A549 (cell line): ENCODE measurements around the gene ELFN1. TPM values are rescaled to one million over a fixed set of nuclear protein-coding genes. Genes with fewer than 3 reads are reported as not detected.

Experiments
- ATAC-seq, 2 experiments: fragments of 200-7000 bp in 1 of 2; fragments of >200 bp in 1 of 2; cut with Nextera tagmentation in 1 of 2; cut with Tn5 transposase in 1 of 2; 3 replicates each; pipeline versions ENCODE4 v1.8.0 to v1.9.1; 2018 to 2020; ENCODE audit warnings: mild to moderate bottlenecking in 1 of 2, moderate library complexity in 1 of 2
- CTCF ChIA-PET: fragments of 300-600 bp; sonication (Branson Sonifier 250); formaldehyde crosslinking; extraction: SDS; loops from one replicate; lab custom pipeline; 2021; ENCODE audit warnings: antibody characterized with exemption, inconsistent platforms; lab: Yijun Ruan, JAX
- POLR2A ChIA-PET: fragments of 350-600 bp; formaldehyde crosslinking; extraction: SDS; loops from one replicate; lab custom pipeline; 2021; ENCODE audit warnings: antibody characterized with exemption, inconsistent platforms; lab: Yijun Ruan, JAX
- DNase-seq, 2 experiments: peaks; one replicate each; pipeline versions ENCODE4 v3.0.0 to v3.0.0-alpha.2; 2011 to 2016; ENCODE audit warnings: low read depth in 1 of 2, low spot score in 1 of 2
- FAIRE-seq: peaks from 2 replicates; lab custom pipeline; 2011; peaks lifted over from hg19 to GRCh38; lab: Jason Lieb, UNC
- H3K27ac ChIP-seq, 2 experiments: fragments of >200 bp; sonication (Bioruptor Twin); formaldehyde crosslinking; 3 replicates each; pipeline ENCODE4 v1.5.1; 2016 to 2017
- H3K4me1 ChIP-seq: fragments of >200 bp; sonication (Bioruptor Twin); formaldehyde crosslinking; 3 replicates; pipeline ENCODE4 v1.6.1; 2016
- H3K4me2 ChIP-seq: fragments of >200 bp; sonication (Bioruptor Twin); formaldehyde crosslinking; 3 replicates; pipeline ENCODE4 v1.6.1; 2016
- H3K4me3 ChIP-seq: fragments of >200 bp; sonication (Bioruptor Twin); formaldehyde crosslinking; 3 replicates; pipeline ENCODE4 v1.5.1; 2016
- H3K9me3 ChIP-seq: fragments of >200 bp; sonication (Bioruptor Twin); formaldehyde crosslinking; 3 replicates; pipeline ENCODE4 v1.6.1; 2016
- CBX8 ChIP-seq: fragments of 200-600 bp; sonication (generic); IDR thresholded peaks from 2 replicates; pipeline ENCODE4 v1.6.1; 2016
- CHD4 ChIP-seq: fragments of 200-600 bp; sonication (generic); IDR thresholded peaks from 2 replicates; pipeline ENCODE4 v1.6.1; 2016; ENCODE audit warnings: antibody characterized with exemption, mild to moderate bottlenecking, borderline replicate concordance
- ELK1 ChIP-seq: fragments of 150-350 bp; IDR thresholded peaks from 2 replicates; pipeline ENCODE4 v1.6.1; 2014; ENCODE audit warnings: low read depth, mild to moderate bottlenecking, low read length
- EP300 ChIP-seq, 2 experiments: fragments of >200 bp; sonication (Bioruptor Twin); formaldehyde crosslinking; IDR thresholded peaks; 2 replicates in 1 of 2; 3 replicates in 1 of 2; pipeline ENCODE4 v1.6.1; 2016 to 2017
- ESRRA ChIP-seq: fragments of 150-350 bp; IDR thresholded peaks from 2 replicates; pipeline ENCODE4 v1.6.1; 2014; ENCODE audit warnings: mild to moderate bottlenecking, low read length, borderline replicate concordance
- FOSB ChIP-seq: fragments of 250-450 bp; sonication (Bioruptor Pico); IDR thresholded peaks from 2 replicates; pipeline ENCODE4 v1.5.0; 2020; ENCODE audit warnings: mild to moderate bottlenecking, moderate library complexity
- FOXS1 ChIP-seq: fragments of 250-450 bp; sonication (Bioruptor Pico); IDR thresholded peaks from 2 replicates; pipeline ENCODE4 v1.5.0; 2020; ENCODE audit warnings: mild to moderate bottlenecking, moderate library complexity
- GATA3 ChIP-seq: IDR thresholded peaks from 2 replicates; pipeline ENCODE4 v1.6.1; 2012; ENCODE audit warnings: borderline replicate concordance
- HOXA7 ChIP-seq: fragments of 250-450 bp; sonication (Bioruptor Pico); IDR thresholded peaks from 2 replicates; pipeline ENCODE4 v1.5.0; 2020; ENCODE audit warnings: mild to moderate bottlenecking, moderate library complexity
- HOXB5 ChIP-seq: fragments of 250-450 bp; sonication (Bioruptor Pico); IDR thresholded peaks from 2 replicates; pipeline ENCODE4 v1.5.0; 2020; ENCODE audit warnings: mild to moderate bottlenecking, moderate library complexity
- JUN ChIP-seq, 2 experiments: fragments of >200 bp; sonication (Bioruptor Twin); formaldehyde crosslinking; IDR thresholded peaks; 2 replicates in 1 of 2; 3 replicates in 1 of 2; pipeline ENCODE4 v1.6.1; 2016 to 2017
- KDM1A ChIP-seq: fragments of 200-600 bp; sonication (generic); IDR thresholded peaks from 2 replicates; pipeline ENCODE4 v1.6.1; 2016; ENCODE audit warnings: low read depth, mild to moderate bottlenecking
- KDM5A ChIP-seq: fragments of 200-600 bp; sonication (generic); IDR thresholded peaks from 2 replicates; pipeline ENCODE4 v1.6.1; 2016; ENCODE audit warnings: antibody characterized with exemption, mild to moderate bottlenecking
- MAZ ChIP-seq: fragments of 150-350 bp; IDR thresholded peaks from 2 replicates; pipeline ENCODE4 v1.6.1; 2014; ENCODE audit warnings: antibody characterized with exemption, low read depth, low read length, borderline replicate concordance
- POLR2A ChIP-seq: IDR thresholded peaks from 2 replicates; pipeline ENCODE4 v1.6.1; 2012; ENCODE audit warnings: mild to moderate bottlenecking, low read length
- POLR2AphosphoS2 ChIP-seq: conservative IDR thresholded peaks from 2 replicates; pipeline ENCODE4 v1.6.1; 2012; ENCODE audit warnings: low read length, improper control_type of control experiment, inconsistent platforms
- RAD21 ChIP-seq, 2 experiments: fragments of >200 bp in 1 of 2; sonication (Bioruptor Twin) in 1 of 2; formaldehyde crosslinking in 1 of 2; IDR thresholded peaks in 1 of 2; conservative IDR thresholded peaks in 1 of 2; 2 replicates in 1 of 2; 3 replicates in 1 of 2; pipeline ENCODE4 v1.6.1; 2012 to 2018; ENCODE audit warnings: inconsistent platforms in 1 of 2
- RFX5 ChIP-seq: fragments of 450-650 bp; IDR thresholded peaks from 2 replicates; pipeline ENCODE4 v1.7.1; 2014; ENCODE audit warnings: antibody characterized with exemption, mild to moderate bottlenecking, moderate library complexity
- SREBF2 ChIP-seq: fragments of 450-650 bp; IDR thresholded peaks from 2 replicates; pipeline ENCODE4 v1.6.1; 2014; ENCODE audit warnings: mild to moderate bottlenecking, moderate library complexity
- ZC3H11A ChIP-seq: fragments of 450-650 bp; IDR thresholded peaks from 2 replicates; pipeline ENCODE4 v1.6.1; 2014; ENCODE audit warnings: antibody characterized with exemption, mild to moderate bottlenecking
- WGBS: methylation state at CpG from one replicate; pipeline ENCODE4 v1.1.6; 2017; ENCODE audit errors: missing lambda C conversion rate; 5-methylcytosine and 5-hydroxymethylcytosine counted together
- polyA plus RNA-seq, 4 experiments: library from polyadenylated mRNA; depleted of rRNA in 3 of 4; stranded (reverse); fragments of >200 nt; fragmentation: RNase III in 1 of 4; extraction: RNeasy Plus Mini Kit Qiagen cat#74134 plus additional on column Dnase treatment in 1 of 4; gene quantifications; 2 replicates in 3 of 4; 3 replicates in 1 of 4; pipeline ENCODE4 v1.2.3, GENCODE V29; 2011 to 2017
- TF ChIP-seq, protein P1 (sequence below): fragments of >200 bp; sonication (Bioruptor Twin); formaldehyde crosslinking; IDR thresholded peaks from 3 replicates; pipeline ENCODE4 v1.6.1; 2016
- TF ChIP-seq, protein P2 (sequence below): fragments of 200-600 bp; sonication (generic); IDR thresholded peaks from 2 replicates; pipeline ENCODE4 v1.6.1; 2016; ENCODE audit warnings: antibody characterized with exemption, mild to moderate bottlenecking, moderate library complexity

Gene ELFN1
- polyA plus RNA-seq, 2 of the 4 experiments (the other 2 are of a cell fraction), result 0.08 to 0.10 TPM

DNA sequence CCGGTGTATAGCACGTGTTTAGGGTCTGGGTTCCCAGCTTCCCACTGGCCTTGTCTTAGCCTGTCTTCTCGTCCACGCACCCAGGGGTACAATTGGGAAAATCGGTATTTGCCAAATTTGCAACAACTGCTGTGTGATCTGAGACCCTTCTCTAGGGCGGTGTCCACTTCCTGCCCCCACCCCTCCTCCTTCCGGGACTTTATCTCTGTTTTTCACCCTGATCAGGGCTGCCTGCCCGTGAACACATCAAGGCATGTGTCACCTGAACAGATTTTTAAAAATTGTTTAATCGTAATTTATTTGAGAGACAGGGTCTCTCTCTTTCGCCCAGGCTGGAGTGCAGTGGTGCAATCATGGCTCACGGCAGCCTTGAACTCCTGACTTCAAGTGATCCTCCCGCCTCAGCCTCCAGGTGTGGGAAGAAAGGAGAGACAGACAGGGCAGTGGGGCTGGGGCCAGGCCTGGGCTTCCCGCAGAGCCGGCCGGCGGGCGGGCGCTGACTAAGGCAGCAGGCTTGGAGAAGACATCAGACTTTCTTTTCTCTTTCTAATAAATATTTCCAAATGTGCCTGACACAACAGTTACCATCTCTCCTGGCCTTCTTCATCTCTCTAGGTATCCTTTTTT lies 27.5 kb downstream of the ELFN1 start:
- FAIRE-seq (no peak), ATAC-seq (no peak)
- Histone ChIP-seq H3K4me3 (no peak overlapping the region), H3K4me2 (no peak overlapping the region)
- TF ChIP-seq FOXS1 (CRISPR knock-in tag) (no peak), KDM5A (no peak), HOXB5 (no peak), JUN (IDR thresholded peaks at IDR 0.05) (no peak), FOSB (CRISPR knock-in tag) (no peak), ESRRA (no peak), ELK1 (no peak), GATA3 (no peak), RFX5 (no peak), RAD21 (conservative IDR thresholded peaks at IDR 0.05 in 1 of 2, IDR thresholded peaks at IDR 0.05 in 1 of 2) (no peak), HOXA7 (CRISPR knock-in tag) (no peak), SREBF2 (no peak), ZC3H11A (no peak), CHD4 (no peak), MAZ (no peak), EP300 (IDR thresholded peaks at IDR 0.05) (no peak)
- TF ChIP-seq, protein P1, sequence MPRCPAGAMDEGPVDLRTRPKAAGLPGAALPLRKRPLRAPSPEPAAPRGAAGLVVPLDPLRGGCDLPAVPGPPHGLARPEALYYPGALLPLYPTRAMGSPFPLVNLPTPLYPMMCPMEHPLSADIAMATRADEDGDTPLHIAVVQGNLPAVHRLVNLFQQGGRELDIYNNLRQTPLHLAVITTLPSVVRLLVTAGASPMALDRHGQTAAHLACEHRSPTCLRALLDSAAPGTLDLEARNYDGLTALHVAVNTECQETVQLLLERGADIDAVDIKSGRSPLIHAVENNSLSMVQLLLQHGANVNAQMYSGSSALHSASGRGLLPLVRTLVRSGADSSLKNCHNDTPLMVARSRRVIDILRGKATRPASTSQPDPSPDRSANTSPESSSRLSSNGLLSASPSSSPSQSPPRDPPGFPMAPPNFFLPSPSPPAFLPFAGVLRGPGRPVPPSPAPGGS, result no peak
- TF ChIP-seq, protein P2, sequence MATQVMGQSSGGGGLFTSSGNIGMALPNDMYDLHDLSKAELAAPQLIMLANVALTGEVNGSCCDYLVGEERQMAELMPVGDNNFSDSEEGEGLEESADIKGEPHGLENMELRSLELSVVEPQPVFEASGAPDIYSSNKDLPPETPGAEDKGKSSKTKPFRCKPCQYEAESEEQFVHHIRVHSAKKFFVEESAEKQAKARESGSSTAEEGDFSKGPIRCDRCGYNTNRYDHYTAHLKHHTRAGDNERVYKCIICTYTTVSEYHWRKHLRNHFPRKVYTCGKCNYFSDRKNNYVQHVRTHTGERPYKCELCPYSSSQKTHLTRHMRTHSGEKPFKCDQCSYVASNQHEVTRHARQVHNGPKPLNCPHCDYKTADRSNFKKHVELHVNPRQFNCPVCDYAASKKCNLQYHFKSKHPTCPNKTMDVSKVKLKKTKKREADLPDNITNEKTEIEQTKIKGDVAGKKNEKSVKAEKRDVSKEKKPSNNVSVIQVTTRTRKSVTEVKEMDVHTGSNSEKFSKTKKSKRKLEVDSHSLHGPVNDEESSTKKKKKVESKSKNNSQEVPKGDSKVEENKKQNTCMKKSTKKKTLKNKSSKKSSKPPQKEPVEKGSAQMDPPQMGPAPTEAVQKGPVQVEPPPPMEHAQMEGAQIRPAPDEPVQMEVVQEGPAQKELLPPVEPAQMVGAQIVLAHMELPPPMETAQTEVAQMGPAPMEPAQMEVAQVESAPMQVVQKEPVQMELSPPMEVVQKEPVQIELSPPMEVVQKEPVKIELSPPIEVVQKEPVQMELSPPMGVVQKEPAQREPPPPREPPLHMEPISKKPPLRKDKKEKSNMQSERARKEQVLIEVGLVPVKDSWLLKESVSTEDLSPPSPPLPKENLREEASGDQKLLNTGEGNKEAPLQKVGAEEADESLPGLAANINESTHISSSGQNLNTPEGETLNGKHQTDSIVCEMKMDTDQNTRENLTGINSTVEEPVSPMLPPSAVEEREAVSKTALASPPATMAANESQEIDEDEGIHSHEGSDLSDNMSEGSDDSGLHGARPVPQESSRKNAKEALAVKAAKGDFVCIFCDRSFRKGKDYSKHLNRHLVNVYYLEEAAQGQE, result no peak
- TF ChIP-seq, all 56 proteins: peak for 0
- CTCF ChIA-PET, result interaction anchor here (1.1 kb wide), 1 partner anchor 10 kb away, joined by 3 read pairs; no protein-coding TSS in a partner anchor
- Histone ChIP-seq H3K27ac (no peak overlapping the region), H3K4me1 (no peaks in the 10 kb centered on the region), H3K9me3 (peaks cover 7% of the 10 kb centered on the region; the same call in 2 of the 3 replicates)
- 66% methylated on average over 18 of the region's 18 CpGs for WGBS
- DNase-seq, result no peak
- POLR2A ChIA-PET, result no interaction called here

GRCh38 chr7:1698201-1698600 lies 28.1 kb downstream of the ELFN1 start:
- TF ChIP-seq CBX8 (no peak), KDM1A (no peak), JUN (IDR thresholded peaks at IDR 0.05) (no peak), POLR2AphosphoS2 (no peak), POLR2A (no peak), ZC3H11A (no peak)
- TF ChIP-seq, protein P2, result no peak
- ChIA-PET CTCF (interaction anchor here (1.1 kb wide), 1 partner anchor 9 kb away, joined by 3 read pairs; no protein-coding TSS in a partner anchor), POLR2A (no interaction called here)
- no peak for DNase-seq
- no peak for FAIRE-seq
- 61% methylated on average over 9 of the region's 9 CpGs for WGBS
- ATAC-seq, result no peak
- Histone ChIP-seq H3K4me3 (no peak overlapping the region), H3K4me1 (no peaks in the 10 kb centered on the region), H3K9me3 (peaks cover 11% of the 10 kb centered on the region; the same call in 2 of the 3 replicates), H3K4me2 (no peak overlapping the region), H3K27ac (no peak overlapping the region)
